ENCODE results near the gene PATJ. TPM values are rescaled to one million over a fixed set of nuclear protein-coding genes. Genes with fewer than 3 reads are reported as not detected.
"Not testable (repeated sequence)": the region's sequence is repeated elsewhere in the genome, so short reads cannot be mapped to it uniquely, and the experiment has no call there.

The PATJ gene
- total RNA-seq, 1 donor from 2014 or later: 10.7 TPM

- Mint-ChIP-seq H3K27me3 (ENCODE audit: low read depth) (no peaks in the 10 kb centered on the region), H3K27ac (ENCODE audit: unreplicated experiment) (no peak overlapping the region), H3K9me3 (ENCODE audit: low read depth) (no peaks in the 10 kb centered on the region), H3K36me3 (ENCODE audit: low read depth) (peaks cover 9% of the 10 kb centered on the region), H3K4me1 (ENCODE audit: low read depth) (peaks cover 7% of the 10 kb centered on the region), H3K4me3 (ENCODE audit: unreplicated experiment) (no peak overlapping the region)
- no peak for DNase-seq (ENCODE audit: low spot score)
- TF ChIP-seq CTCF (IDR thresholded peaks at IDR 0.05): no peak
Observed at GRCh38 chr1:61709908-61710289, 32.4 kb upstream of the PATJ start.

- not testable (repeated sequence) for DNase-seq (ENCODE audit: low spot score); H3K27me3 Mint-ChIP-seq (ENCODE audit: low read depth); H3K27ac Mint-ChIP-seq (ENCODE audit: unreplicated experiment)
Observed at GRCh38 chr1:61711257-61711656, 31.0 kb upstream of the PATJ start.

GRCh38 chr1:61711969-61712368 is 30.3 kb upstream of the PATJ start:
- no peak for TF ChIP-seq CTCF (IDR thresholded peaks at IDR 0.05)
- H3K4me1 Mint-ChIP-seq (ENCODE audit: low read depth): peaks cover 7% of the 10 kb centered on the region
- H3K27ac Mint-ChIP-seq (ENCODE audit: unreplicated experiment): no peak overlapping the region
- no peaks in the 10 kb centered on the region for H3K27me3 Mint-ChIP-seq (ENCODE audit: low read depth)
- no peak for DNase-seq (ENCODE audit: low spot score)
- no peak overlapping the region for H3K4me3 Mint-ChIP-seq (ENCODE audit: unreplicated experiment)
- peaks cover 7% of the 10 kb centered on the region for H3K36me3 Mint-ChIP-seq (ENCODE audit: low read depth)
- no peaks in the 10 kb centered on the region for H3K9me3 Mint-ChIP-seq (ENCODE audit: low read depth)

More at GRCh38 chr1:61711257-61711656, 31.0 kb upstream of the PATJ start:
- not testable (repeated sequence) for H3K9me3 Mint-ChIP-seq (ENCODE audit: low read depth); H3K4me3 Mint-ChIP-seq (ENCODE audit: unreplicated experiment); H3K36me3 Mint-ChIP-seq (ENCODE audit: low read depth); H3K4me1 Mint-ChIP-seq (ENCODE audit: low read depth)

GRCh38 chr1:61718996-61719663 is 23.1 kb upstream of the PATJ start:
- not testable (repeated sequence) for DNase-seq (ENCODE audit: low spot score); H3K36me3 Mint-ChIP-seq (ENCODE audit: low read depth); H3K4me3 Mint-ChIP-seq (ENCODE audit: unreplicated experiment); H3K9me3 Mint-ChIP-seq (ENCODE audit: low read depth); H3K27ac Mint-ChIP-seq (ENCODE audit: unreplicated experiment); H3K27me3 Mint-ChIP-seq (ENCODE audit: low read depth)
- peaks cover 10% of the 10 kb centered on the region for H3K4me1 Mint-ChIP-seq (ENCODE audit: low read depth)

GRCh38 chr1:61724506-61724812 is 17.8 kb upstream of the PATJ start:
- H3K9me3 Mint-ChIP-seq (ENCODE audit: low read depth): no peaks in the 10 kb centered on the region
- H3K36me3 Mint-ChIP-seq (ENCODE audit: low read depth): peaks cover 2% of the 10 kb centered on the region

More at GRCh38 chr1:61724506-61724812, 17.8 kb upstream of the PATJ start:
- peak overlapping the region; percentile 98 for H3K27ac Mint-ChIP-seq (ENCODE audit: unreplicated experiment)
- H3K4me3 Mint-ChIP-seq (ENCODE audit: unreplicated experiment): peak overlapping the region; percentile 97
- H3K27me3 Mint-ChIP-seq (ENCODE audit: low read depth): no peaks in the 10 kb centered on the region
- no peak for TF ChIP-seq CTCF (IDR thresholded peaks at IDR 0.05)
- DNase-seq (ENCODE audit: low spot score): no peak
- peaks cover 21% of the 10 kb centered on the region for H3K4me1 Mint-ChIP-seq (ENCODE audit: low read depth)
